Gastroesophageal sphincter (tissue), 4 donors: ENCODE data around the gene MSANTD1. TPM values are rescaled to one million over a fixed set of nuclear protein-coding genes. Genes with fewer than 3 reads are reported as not detected.

ENCODE experiments used
- ATAC-seq: fragments of 150-250 bp; one replicate; pipeline ENCODE4 v1.9.1; 2016; ENCODE audit warnings: mild to moderate bottlenecking, moderate library complexity
- H3K27ac ChIP-seq, 4 donors: fragments of 200-600 bp; sonication (generic) in 3 of 4; 1 replicate in 3 of 4; 2 replicates in 1 of 4; pipeline ENCODE4 v1.5.1; 2016 to 2019
- H3K27me3 ChIP-seq: fragments of 200-600 bp; sonication (generic); one replicate; pipeline ENCODE4 v1.5.1; 2019
- H3K36me3 ChIP-seq, 2 donors: fragments of 200-600 bp; sonication (generic); one replicate each; pipeline ENCODE4 v1.5.1; 2019; ENCODE audit warnings: control low read depth in 1 of 2
- H3K4me1 ChIP-seq, 3 donors: fragments of 200-600 bp; sonication (generic); 1 replicate in 2 of 3; 2 replicates in 1 of 3; pipeline ENCODE4 v1.5.1; 2016 to 2019; ENCODE audit warnings: control low read depth in 2 of 3
- H3K4me3 ChIP-seq, 2 donors: fragments of 200-600 bp; sonication (generic); one replicate each; pipeline ENCODE4 v1.5.1; 2019; ENCODE audit warnings: mild to moderate bottlenecking in 1 of 2, moderate library complexity in 1 of 2
- H3K9me3 ChIP-seq, 3 donors: fragments of 200-600 bp; sonication (generic); one replicate each; pipeline ENCODE4 v1.5.1; 2017 to 2019; ENCODE audit warnings: control low read depth in 2 of 3
- CTCF ChIP-seq, 4 experiments: fragments of 200-600 bp in 2 of 4; fragments of 450-650 bp in 2 of 4; sonication (generic) in 1 of 4; IDR thresholded peaks; one replicate each; pipeline ENCODE4 v1.5.1; 2017 to 2019; ENCODE audit warnings: antibody characterized with exemption in 4 of 4, mild to moderate bottlenecking in 2 of 4, moderate library complexity in 2 of 4
- EP300 ChIP-seq: sonication (generic); formaldehyde crosslinking; IDR thresholded peaks from one replicate; pipeline ENCODE4 v1.6.1; 2017; ENCODE audit warnings: antibody characterized with exemption, mild to moderate bottlenecking
- POLR2A ChIP-seq, 2 donors: fragments of 450-650 bp; IDR thresholded peaks; one replicate each; pipeline ENCODE4 v1.6.1; 2017; ENCODE audit warnings: antibody characterized with exemption in 2 of 2, mild to moderate bottlenecking in 2 of 2, moderate library complexity in 1 of 2
- POLR2AphosphoS5 ChIP-seq: sonication (generic); formaldehyde crosslinking; IDR thresholded peaks from one replicate; pipeline ENCODE4 v1.6.1; 2017; ENCODE audit warnings: antibody characterized with exemption
- WGBS, 2 donors: methylation state at CpG; one replicate each; pipeline ENCODE4 v1.1.5; 2018; ENCODE audit warnings: low coverage in 1 of 2; 5-methylcytosine and 5-hydroxymethylcytosine counted together
- total RNA-seq, 4 donors: library from RNA; depleted of rRNA; stranded (reverse); fragments of >200 nt; gene quantifications; one replicate each; pipeline ENCODE4 v1.1.0, GENCODE V29; 2016

MSANTD1 gene
- total RNA-seq, 4 donors from 2014 or later: 0.78 to 6.9 (median 1.5) TPM; not detected in 1

DNA sequence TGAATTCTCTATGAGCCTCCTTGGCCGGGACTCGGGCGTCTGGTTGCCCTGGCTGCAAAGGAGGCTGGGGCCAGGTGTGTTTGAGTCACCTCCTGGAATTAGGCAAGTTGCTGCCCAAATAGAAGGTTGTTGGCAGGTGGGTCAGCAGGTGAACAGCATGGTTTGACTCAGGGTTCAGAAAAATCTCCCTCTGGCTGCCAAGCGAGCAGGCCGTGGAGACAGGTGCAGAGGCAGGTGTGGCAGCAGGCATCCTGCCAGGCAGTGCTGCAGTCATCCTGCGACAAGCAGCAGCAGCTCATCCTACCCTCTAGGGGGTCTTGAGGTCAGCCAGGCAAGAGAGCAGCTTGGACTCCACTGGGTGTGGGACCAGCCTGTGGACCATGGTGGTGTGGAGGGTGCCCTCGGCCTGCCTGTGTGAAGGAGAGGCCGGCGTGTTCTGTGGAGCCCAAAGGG, 8.2 kb downstream of the MSANTD1 start:
- no peaks in the 10 kb centered on the region for H3K27me3 ChIP-seq
- H3K4me3 ChIP-seq: no peak overlapping the region
- TF ChIP-seq POLR2A (IDR thresholded peaks at IDR 0.05) (no peak), CTCF (IDR thresholded peaks at IDR 0.05) (no peak), POLR2AphosphoS5 (no peak), EP300 (no peak)
- H3K9me3 ChIP-seq: no peaks in the 10 kb centered on the region
- H3K36me3 ChIP-seq: peaks cover 0 to 19% of the 10 kb centered on the region in 2 donors
- no peak overlapping the region for H3K27ac ChIP-seq
- no peak for ATAC-seq
- 92% methylated on average over 2 of the region's 9 CpGs; no CpG with 5 or more reads in 1 of the 2 donors for WGBS, 2 donors
- H3K4me1 ChIP-seq: no peaks in the 10 kb centered on the region

GRCh38 chr4:3257556-3258482, 8.9 kb downstream of the MSANTD1 start:
- Histone ChIP-seq H3K4me3 (no peak overlapping the region), H3K36me3 (peaks cover 0 to 19% of the 10 kb centered on the region in 2 donors), H3K27me3 (no peaks in the 10 kb centered on the region), H3K27ac (no peak overlapping the region), H3K4me1 (no peaks in the 10 kb centered on the region), H3K9me3 (no peaks in the 10 kb centered on the region)
- ATAC-seq: no peak
- TF ChIP-seq POLR2A (IDR thresholded peaks at IDR 0.05) (no peak), CTCF (IDR thresholded peaks at IDR 0.05) (no peak), EP300 (no peak), POLR2AphosphoS5 (no peak)
- 83 to 88% methylated on average over 4 to 16 of the region's 29 CpGs for WGBS, 2 donors

DNA sequence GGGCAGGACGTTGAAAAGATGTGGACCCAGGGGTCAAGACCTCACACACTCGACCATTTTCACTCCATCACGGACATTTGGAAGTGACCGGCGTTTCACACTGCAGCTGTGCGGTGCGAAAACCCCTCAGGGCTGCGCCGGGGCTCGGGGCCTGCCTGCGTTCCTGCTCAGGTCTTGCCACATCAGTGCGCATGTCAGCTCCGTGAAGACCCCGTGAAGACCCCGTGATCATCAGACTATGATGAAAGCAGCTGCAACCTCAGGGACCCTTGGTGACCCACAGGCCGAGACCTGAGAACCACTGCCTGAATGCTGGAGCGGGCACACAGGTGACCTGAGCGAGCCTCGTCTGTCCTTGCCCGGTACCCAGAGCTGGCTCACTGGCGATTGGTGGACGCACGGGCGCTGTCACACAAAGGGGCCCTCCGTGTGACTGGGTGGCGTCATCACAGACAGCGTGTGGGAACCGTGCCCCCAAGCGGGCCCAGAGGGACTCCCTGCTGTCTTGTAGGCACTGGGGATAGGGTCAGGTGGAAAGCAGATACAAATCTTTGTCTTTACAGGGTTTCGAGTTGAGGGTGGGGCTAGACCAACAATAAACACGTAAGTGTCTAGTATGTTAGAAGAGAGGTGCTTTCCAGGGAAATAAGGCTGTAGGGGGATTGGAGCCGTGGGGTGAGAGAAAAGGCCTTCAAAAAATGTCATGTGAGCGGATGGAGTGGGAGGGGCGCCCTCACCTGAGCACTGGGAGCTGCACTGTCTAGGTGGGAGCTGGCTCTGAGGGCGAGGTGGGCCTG, 12.7 kb downstream of the MSANTD1 start:
- Histone ChIP-seq H3K27ac (no peak overlapping the region), H3K27me3 (no peaks in the 10 kb centered on the region), H3K4me3 (no peak overlapping the region), H3K9me3 (no peaks in the 10 kb centered on the region), H3K4me1 (no peaks in the 10 kb centered on the region), H3K36me3 (no peaks in the 10 kb centered on the region)
- WGBS, 2 donors: 84 to 91% methylated on average over 5 to 11 of the region's 35 CpGs
- TF ChIP-seq CTCF (IDR thresholded peaks at IDR 0.05) (no peak), POLR2AphosphoS5 (no peak), POLR2A (IDR thresholded peaks at IDR 0.05) (no peak), EP300 (no peak)
- no peak for ATAC-seq

GRCh38 chr4:3262208-3263052, 13.5 kb downstream of the MSANTD1 start:
- no peak for TF ChIP-seq EP300
- no peak for TF ChIP-seq CTCF (IDR thresholded peaks at IDR 0.05)
- no peak for TF ChIP-seq POLR2AphosphoS5
- TF ChIP-seq POLR2A (IDR thresholded peaks at IDR 0.05): no peak
- WGBS, 2 donors: 94 to 100% methylated on average over 2 to 13 of the region's 23 CpGs
- no peak overlapping the region for H3K4me3 ChIP-seq
- H3K36me3 ChIP-seq: no peaks in the 10 kb centered on the region
- no peak for ATAC-seq
- H3K9me3 ChIP-seq: no peaks in the 10 kb centered on the region
- H3K4me1 ChIP-seq: no peaks in the 10 kb centered on the region
- no peak overlapping the region for H3K27ac ChIP-seq
- no peaks in the 10 kb centered on the region for H3K27me3 ChIP-seq
